GM19043 (cell line): ENCODE measurements around the gene KIF6.

Source experiments
- ATAC-seq: cut with Tn5 transposase; IDR thresholded peaks from one replicate; pipeline ENCODE4 v1.9.1; 2021; ENCODE audit warnings: low read depth; ENCODE audit not compliant: unreplicated experiment

Gene KIF6

GRCh38 chr6:39400026-39400425 is 325.2 kb downstream of the KIF6 start:
- no peak for ATAC-seq

DNA sequence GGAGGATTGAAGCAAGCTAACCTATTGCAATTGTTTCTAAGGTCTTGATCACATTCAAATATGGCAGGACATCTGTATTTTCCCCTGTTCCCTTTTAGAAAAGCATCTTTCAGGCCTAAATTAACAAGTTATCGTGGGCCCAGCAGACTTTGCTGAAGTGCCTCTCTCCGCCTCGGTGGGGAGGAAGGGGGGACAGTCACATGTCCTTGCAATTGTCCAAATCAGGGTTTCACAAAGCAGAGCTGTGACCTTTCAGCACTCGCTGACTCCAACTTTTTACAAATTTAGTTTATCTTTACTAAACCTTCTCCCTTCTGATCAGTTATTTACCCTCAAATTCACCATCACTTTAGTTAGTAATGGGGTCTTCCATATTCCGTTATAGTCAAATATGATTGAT is 328.4 kb downstream of the KIF6 start:
- ATAC-seq: no peak

DNA sequence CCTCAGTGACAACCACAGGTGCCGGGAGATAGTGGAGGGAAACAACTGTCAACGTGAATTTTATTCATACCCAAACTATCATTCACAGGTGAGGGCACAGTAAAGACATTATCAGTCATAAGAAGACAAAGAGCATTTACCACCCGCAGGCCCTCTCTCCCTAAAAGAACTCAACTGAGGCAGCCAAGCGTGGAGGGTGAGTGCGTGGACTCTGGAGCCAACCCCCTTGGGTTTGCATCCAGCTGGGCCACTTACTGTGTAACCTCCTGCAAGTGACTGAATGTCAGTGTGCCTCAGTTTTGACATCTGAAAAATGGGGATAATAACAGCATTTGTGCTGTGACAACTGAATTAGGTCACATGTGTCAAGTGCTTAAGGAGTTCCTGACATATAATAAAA is 332.1 kb downstream of the KIF6 start:
- ATAC-seq: no peak

- ATAC-seq: no peak
Observed at GRCh38 chr6:39391182-39391581, 334.0 kb downstream of the KIF6 start.

DNA sequence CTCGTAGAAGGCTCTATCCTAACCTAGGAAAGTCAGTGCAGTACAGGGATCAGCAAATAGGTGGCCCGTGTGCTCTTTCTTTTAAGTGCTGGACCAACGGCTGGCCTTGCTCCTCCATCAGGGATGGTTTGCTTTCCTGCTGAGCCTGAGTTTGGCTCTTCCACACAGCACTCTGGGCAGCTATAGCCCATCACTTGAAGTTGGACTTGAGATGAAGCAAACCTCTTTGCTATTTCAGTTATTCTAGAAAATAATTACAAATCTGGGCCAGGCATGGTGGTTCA is 335.8 kb downstream of the KIF6 start:
- ATAC-seq: no peak

DNA sequence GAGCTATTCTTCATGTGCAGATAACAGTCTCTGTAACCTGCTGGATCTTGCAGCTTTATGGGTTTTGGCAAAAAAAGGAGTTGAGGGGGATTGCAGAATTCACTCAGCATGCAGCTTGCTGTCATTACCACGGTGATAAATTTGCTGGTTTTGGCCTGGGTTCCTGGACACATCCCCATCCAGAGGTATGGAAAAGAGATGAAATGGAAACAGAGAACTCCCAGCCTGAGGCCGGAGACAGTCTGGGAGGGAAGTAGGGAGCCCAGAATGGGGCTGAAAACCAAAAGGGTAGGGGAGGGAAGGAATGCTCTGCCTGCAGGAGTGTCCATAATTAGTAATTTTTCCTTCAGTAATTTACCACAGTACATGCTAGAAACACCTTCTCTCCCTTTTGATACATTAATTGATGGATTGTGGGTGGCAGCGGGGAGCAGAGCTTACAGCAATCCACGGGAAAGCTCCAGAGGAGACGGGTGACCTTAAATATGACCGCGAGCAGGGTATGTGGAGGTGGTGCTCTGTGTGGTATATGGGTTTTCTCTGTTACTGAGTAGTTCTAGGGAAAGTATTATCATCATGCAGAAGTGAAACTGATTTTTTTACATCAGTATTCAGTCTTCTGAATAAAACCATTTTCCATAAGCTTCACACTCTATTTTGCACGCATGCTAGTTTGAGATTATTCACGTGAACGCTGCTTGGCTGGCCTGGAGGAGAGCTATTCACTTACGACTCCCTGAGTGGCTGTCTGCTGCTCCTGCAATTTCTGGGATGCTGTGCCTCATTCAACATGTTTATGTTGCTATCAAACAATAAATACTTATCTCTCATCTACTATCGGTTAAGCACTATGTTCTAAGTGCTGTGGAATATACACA is 336.4 kb downstream of the KIF6 start:
- no peak for ATAC-seq

DNA sequence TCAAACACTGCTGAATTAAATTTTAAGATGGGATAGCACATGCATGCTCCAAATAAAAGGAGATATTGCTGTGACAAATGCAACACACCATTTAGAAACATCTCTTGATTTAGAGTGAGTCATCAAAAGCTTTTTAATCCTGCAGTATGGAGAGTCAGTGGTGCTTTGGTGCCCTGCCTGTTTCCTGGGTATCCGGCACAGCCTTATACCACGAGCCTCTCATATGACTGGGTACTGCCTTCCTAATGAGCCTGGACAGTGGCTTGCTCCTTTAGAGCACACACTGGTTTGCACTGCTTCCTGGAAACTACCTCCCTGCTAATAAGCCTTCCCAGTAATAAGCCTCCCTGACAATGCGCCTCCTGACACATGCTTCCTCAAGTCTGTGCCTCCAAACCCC is 337.4 kb downstream of the KIF6 start:
- no peak for ATAC-seq

DNA sequence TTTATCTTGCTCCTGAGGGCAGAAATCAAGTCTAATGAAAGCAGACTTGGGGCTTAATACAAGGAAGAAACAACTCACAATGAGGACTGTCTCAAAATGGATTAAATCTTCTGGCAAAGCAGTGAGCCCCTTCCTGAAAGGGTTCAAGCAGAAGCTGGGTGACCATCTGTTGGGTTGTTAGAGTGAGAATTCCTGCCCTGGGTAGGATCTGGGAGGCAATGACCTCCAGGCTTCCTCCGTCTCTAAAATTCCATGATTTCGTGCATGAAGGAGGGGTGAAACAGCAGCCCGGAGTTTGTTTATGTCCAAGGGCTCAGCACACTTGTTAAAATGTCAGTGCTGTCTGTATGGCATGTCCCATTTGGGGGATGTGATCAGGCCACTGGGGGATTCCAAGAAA is 338.7 kb downstream of the KIF6 start:
- ATAC-seq: no peak

GRCh38 chr6:39381550-39382140 is 343.6 kb downstream of the KIF6 start:
- no peak for ATAC-seq

GRCh38 chr6:39380837-39381549 is 344.2 kb downstream of the KIF6 start:
- ATAC-seq: no peak

DNA sequence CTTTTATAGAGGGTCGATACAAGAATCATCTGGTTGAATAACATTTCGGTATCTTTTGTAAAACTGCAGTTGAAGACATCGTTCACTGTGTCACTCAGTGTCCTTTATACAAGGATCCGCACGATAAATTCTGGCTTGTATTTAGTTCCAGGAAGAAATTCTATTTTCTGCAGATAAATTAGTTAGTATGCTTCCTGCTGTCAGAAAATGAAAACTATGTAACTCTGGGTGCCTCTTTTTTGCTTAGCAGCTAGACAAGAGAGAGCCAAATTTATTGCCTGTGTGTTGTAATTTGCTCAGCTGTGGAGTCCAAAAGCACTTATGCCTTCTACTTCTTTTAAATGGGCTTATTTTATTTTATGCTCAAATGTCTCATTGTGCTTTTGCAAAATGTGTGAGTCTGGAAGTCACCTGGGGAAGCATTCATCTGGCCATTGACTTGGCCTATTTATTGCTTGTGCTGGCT is 346.2 kb downstream of the KIF6 start:
- no peak for ATAC-seq

GRCh38 chr6:39378175-39378959 is 346.8 kb downstream of the KIF6 start:
- ATAC-seq: no peak

DNA sequence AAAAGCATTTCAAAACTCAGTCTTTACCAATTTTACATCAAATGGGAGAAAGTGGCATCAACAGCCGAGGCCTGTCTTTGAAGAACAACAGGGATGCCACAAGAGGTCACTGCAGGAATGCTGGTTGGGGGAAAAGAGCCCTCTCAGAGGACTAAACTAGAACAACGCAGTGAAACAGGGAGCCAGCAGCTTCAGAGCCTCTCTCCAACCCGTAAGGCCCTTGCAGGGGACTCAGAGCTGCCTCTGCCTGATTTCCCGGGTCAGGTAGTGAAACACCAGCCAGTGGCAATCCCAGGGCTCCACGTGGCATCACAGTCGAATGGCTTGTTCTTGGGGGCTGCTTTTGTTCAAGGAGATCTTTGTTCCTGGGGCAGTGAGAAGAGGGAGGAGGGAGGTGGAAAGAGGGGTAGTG is 347.7 kb downstream of the KIF6 start:
- no peak for ATAC-seq

DNA sequence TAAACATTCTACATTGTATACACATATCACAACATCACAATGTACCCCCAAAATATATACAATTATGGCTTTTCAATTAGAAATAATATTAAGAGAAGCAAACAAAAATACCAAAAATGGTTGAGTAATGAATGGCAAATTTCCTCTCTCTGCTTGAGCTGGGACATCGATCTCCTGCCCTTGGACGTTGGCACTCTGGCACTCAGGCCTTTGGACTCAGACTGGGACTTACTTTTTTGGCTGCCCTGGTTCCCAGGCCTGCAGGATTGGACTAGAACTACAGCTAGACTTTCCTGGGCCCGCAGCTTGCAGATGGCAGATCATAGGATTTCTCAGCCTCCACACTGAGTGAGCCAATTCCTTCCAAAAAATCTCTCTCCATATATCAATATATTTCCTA is 349.8 kb downstream of the KIF6 start:
- ATAC-seq: no peak

- ATAC-seq: no peak
Observed at GRCh38 chr6:39370390-39370789, 354.8 kb downstream of the KIF6 start.

GRCh38 chr6:39369987-39370386 is 355.2 kb downstream of the KIF6 start:
- ATAC-seq: no peak

- ATAC-seq: no peak
Observed at GRCh38 chr6:39367700-39368099, 357.5 kb downstream of the KIF6 start.

DNA sequence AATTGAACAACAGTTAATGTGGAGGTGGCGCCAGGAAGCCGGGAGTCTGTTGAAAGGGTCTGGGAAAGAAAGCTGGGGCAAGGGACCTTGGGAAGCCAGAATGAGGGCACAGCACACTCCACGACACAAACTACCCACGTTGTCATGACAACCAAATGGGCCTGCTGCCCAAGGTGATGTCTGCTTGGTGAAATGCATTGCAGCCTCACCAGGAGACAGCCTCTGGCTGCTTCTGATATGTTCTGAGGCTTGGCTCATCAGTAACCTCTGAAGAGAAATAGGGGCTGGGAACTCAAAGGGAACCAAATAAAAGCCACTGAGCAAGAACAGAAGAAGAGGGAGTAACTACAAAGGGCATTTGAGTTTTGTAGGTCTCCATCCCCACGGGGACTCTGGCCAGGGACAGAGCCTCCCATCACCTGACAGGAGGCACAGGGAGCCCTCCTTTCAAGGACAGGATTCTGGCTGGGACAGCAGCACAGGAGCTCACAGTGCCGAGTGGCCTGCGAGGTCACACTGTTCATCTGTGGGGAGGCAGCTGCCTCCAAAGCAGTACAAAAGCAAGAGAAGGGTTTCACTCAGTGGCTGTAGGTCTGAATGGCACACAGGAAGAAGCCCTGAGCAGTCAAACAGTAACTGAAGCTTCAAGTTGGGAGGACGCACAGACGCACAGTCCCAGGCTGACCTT is 358.1 kb downstream of the KIF6 start:
- no peak for ATAC-seq

DNA sequence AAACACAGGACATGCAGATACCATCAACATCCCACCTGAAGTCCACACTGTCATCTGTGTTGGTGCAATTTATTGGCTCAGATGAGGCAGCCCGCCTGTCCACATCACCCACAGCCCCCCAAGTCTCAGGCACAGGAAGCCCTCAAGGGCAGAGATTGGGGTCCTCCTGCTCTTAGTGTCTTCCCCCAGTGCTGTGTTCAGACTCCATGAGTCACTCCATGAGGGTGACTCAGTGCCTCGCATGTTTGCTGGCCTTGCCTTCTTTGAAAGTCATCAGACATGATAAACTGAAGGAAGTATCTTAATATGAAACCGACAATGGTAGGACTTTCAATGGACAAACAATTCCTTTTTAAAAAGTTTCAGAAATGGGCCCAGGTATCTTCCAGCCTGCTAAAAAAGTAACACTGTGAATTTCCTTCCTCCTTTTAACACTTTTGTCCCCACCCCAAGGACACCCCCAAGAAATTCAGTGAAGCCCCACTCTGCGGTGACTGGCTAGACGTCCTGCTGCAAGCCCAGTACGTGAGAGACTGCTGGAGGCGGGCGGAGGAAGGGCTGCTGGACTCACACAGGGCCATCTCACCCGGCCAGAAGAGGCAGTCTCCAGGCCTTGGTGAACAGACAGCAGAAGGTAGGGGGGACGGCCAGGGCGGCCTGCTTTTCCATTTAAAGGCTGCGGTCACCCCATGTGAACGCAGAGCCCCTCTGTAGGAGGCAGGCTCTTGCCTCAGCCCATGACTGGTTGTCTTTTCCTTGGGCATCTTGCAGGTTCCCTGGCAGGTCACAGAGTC is 359.7 kb downstream of the KIF6 start:
- no peak for ATAC-seq

DNA sequence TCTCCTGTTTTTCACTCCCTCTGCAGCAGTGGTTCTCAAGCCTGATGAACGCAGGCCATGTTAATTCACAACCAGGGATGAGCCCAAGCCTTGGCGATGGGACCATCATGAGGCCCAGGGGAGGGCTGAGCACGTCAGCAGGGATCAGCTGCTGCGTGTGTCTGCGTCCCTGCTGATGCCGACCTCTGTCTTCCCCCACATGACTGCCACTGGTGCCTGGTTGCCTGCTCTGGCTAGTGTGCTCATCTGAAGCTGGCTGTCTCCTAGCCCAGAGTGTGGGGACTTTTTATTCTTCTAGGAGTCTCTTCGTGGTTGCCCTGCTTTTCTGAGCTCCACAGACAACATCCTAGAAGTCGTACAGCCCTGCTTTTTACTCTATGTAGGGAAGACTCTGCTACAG is 361.9 kb downstream of the KIF6 start:
- ATAC-seq: no peak
